B cell (primary cell): ENCODE results near the gene ZCCHC24. TPM values are rescaled to one million over a fixed set of nuclear protein-coding genes. Genes with fewer than 3 reads are reported as not detected.

ENCODE experiments used
- ATAC-seq: fragments of 200-7000 bp; cut with Tn5 transposase; one replicate; pipeline ENCODE4 v1.10.0; 2021; ENCODE audit warnings: low read depth, mild to moderate bottlenecking, moderate number of reproducible peaks, moderate library complexity
- CTCF ChIA-PET: fragments of 350-600 bp; sonication (Branson Sonifier 250); formaldehyde crosslinking; loops from one replicate; lab custom pipeline; 2021; ENCODE audit warnings: antibody characterized with exemption, inconsistent platforms; lab: Charles Lee
- POLR2A ChIA-PET: fragments of 350-600 bp; sonication (Branson Sonifier 250); formaldehyde crosslinking; loops from one replicate; lab custom pipeline; 2021; ENCODE audit warnings: antibody characterized with exemption; lab: Charles Lee
- DNase-seq: peaks from one replicate; pipeline ENCODE4 v3.0.0; 2013
- H2AFZ ChIP-seq: 2 replicates; pipeline ENCODE4 v1.6.1; 2012; ENCODE audit warnings: mild to moderate bottlenecking, low read depth, low read length; ENCODE audit not compliant: insufficient read depth, poor library complexity, severe bottlenecking
- H3K27ac ChIP-seq, 2 donors: 1 replicate in 1 of 2; 2 replicates in 1 of 2; pipeline ENCODE4 v1.5.1; 2012 to 2013; ENCODE audit warnings: low read length in 2 of 2, mild to moderate bottlenecking in 2 of 2, moderate library complexity in 1 of 2
- H3K27me3 ChIP-seq, 4 experiments: fragments of 200-600 bp in 1 of 4; sonication (generic) in 1 of 4; replicated peaks in 1 of 4; 1 replicate in 2 of 4; 2 replicates in 2 of 4; pipeline versions ENCODE4 v1.6.1 to v1.7.0; 2013 to 2016; ENCODE audit warnings: low read length in 3 of 4, mild to moderate bottlenecking in 2 of 4, mixed read lengths in 1 of 4, moderate library complexity in 1 of 4; ENCODE audit not compliant: insufficient read depth in 4 of 4, control insufficient read depth in 3 of 4; ENCODE audit errors: control extremely low read depth in 1 of 4
- H3K36me3 ChIP-seq, 2 experiments: replicated peaks in 1 of 2; 1 replicate in 1 of 2; 2 replicates in 1 of 2; pipeline versions ENCODE4 v1.6.1 to v1.7.1; 2013; ENCODE audit warnings: low read length in 1 of 2; ENCODE audit not compliant: insufficient read depth in 2 of 2, control insufficient read depth in 1 of 2; ENCODE audit errors: control extremely low read depth in 1 of 2, extremely low read depth in 1 of 2
- H3K4me1 ChIP-seq, 2 donors: fragments of 200-600 bp in 1 of 2; sonication (generic) in 1 of 2; 1 replicate in 1 of 2; 2 replicates in 1 of 2; pipeline versions ENCODE4 v1.5.1 to v1.6.1; 2013 to 2017; ENCODE audit warnings: low read length in 2 of 2; ENCODE audit not compliant: control insufficient read depth in 2 of 2, insufficient read depth in 2 of 2
- H3K4me2 ChIP-seq: replicated peaks from 2 replicates; pipeline ENCODE3; 2012; ENCODE audit warnings: mild to moderate bottlenecking, low read depth, low read length; ENCODE audit not compliant: poor library complexity, severe bottlenecking
- H3K4me3 ChIP-seq, 5 experiments: fragments of 200-600 bp in 1 of 5; sonication (generic) in 1 of 5; 1 replicate in 3 of 5; 2 replicates in 2 of 5; pipeline versions ENCODE4 v1.5.1 to v1.7.0; 2011 to 2016; ENCODE audit warnings: low read length in 4 of 5, mild to moderate bottlenecking in 4 of 5, low read depth in 2 of 5, control low read depth in 1 of 5, moderate library complexity in 1 of 5; ENCODE audit not compliant: insufficient read depth in 1 of 5; ENCODE audit errors: control extremely low read depth in 1 of 5, extremely low read depth in 1 of 5
- H3K79me2 ChIP-seq: fragments of 200-600 bp; sonication (generic); one replicate; pipeline ENCODE4 v1.6.0; 2016; ENCODE audit warnings: low read length; ENCODE audit not compliant: control insufficient read depth, insufficient read depth
- H3K9ac ChIP-seq: fragments of 200-600 bp; sonication (generic); 2 replicates; pipeline ENCODE4 v1.6.1; 2017; ENCODE audit warnings: mild to moderate bottlenecking, low read length, moderate library complexity
- H3K9me3 ChIP-seq, 3 donors: one replicate each; pipeline versions ENCODE4 v1.6.1 to v1.7.1; 2013; ENCODE audit warnings: low read length in 2 of 3; ENCODE audit not compliant: control insufficient read depth in 2 of 3, insufficient read depth in 1 of 3; ENCODE audit errors: control extremely low read depth in 1 of 3
- H4K20me1 ChIP-seq: 2 replicates; pipeline ENCODE4 v1.6.0; 2012; ENCODE audit warnings: mild to moderate bottlenecking, low read length; ENCODE audit not compliant: insufficient read depth, control insufficient read depth, poor library complexity, severe bottlenecking
- H3K27ac Mint-ChIP-seq: one replicate; pipeline ENCODE4 v1.8.0; 2021; ENCODE audit warnings: mixed read lengths
- H3K27me3 Mint-ChIP-seq: one replicate; pipeline ENCODE4 v1.8.0; 2021; ENCODE audit warnings: mixed read lengths
- H3K4me1 Mint-ChIP-seq: one replicate; pipeline ENCODE4 v1.8.0; 2021; ENCODE audit warnings: mixed read lengths
- H3K4me3 Mint-ChIP-seq: one replicate; pipeline ENCODE4 v1.8.0; 2021; ENCODE audit warnings: mixed read lengths
- H3K9me3 Mint-ChIP-seq: one replicate; pipeline ENCODE4 v1.8.0; 2022; ENCODE audit warnings: mixed read lengths; ENCODE audit not compliant: insufficient read depth
- CTCF ChIP-seq: fragments of 200-600 bp; IDR thresholded peaks from one replicate; pipeline ENCODE4 v1.8.0; 2022; ENCODE audit warnings: antibody characterized with exemption, mild to moderate bottlenecking
- EZH2 ChIP-seq: IDR thresholded peaks from 2 replicates; pipeline ENCODE4 v1.6.1; 2012; ENCODE audit warnings: borderline replicate concordance, low read depth, mild to moderate bottlenecking, moderate library complexity, low read length; ENCODE audit not compliant: insufficient read depth, poor library complexity, severe bottlenecking
- WGBS: methylation state at CpG from one replicate; pipeline ENCODE4 v1.1.5; 2013; ENCODE audit warnings: missing lambda C conversion rate; ENCODE audit not compliant: insufficient coverage; 5-methylcytosine and 5-hydroxymethylcytosine counted together
- intact Hi-C: fragments of 100-400 bp; cut with micrococcal nuclease; formaldehyde crosslinking; loops from one replicate; pipeline ENCODE4 v1.10.0; 2022
- polyA plus RNA-seq: library from polyadenylated mRNA; depleted of rRNA; stranded (reverse); fragments of >200 nt; gene quantifications from 2 replicates; pipeline ENCODE4 v1.2.3, GENCODE V29; 2012
- total RNA-seq, 2 donors: library from RNA; stranded (reverse); fragments of 120-200 nt in 1 of 2; gene quantifications; 1 replicate in 1 of 2; 2 replicates in 1 of 2; pipeline versions ENCODE4 v1.2.3 to v1.2.4, GENCODE V29; 2013 to 2022

ZCCHC24 gene
- total and polyA plus RNA-seq, 2 donors (not counting 1 experiment from before 2014, with no cell fraction given) = 0.34 to 2.3 TPM

DNA sequence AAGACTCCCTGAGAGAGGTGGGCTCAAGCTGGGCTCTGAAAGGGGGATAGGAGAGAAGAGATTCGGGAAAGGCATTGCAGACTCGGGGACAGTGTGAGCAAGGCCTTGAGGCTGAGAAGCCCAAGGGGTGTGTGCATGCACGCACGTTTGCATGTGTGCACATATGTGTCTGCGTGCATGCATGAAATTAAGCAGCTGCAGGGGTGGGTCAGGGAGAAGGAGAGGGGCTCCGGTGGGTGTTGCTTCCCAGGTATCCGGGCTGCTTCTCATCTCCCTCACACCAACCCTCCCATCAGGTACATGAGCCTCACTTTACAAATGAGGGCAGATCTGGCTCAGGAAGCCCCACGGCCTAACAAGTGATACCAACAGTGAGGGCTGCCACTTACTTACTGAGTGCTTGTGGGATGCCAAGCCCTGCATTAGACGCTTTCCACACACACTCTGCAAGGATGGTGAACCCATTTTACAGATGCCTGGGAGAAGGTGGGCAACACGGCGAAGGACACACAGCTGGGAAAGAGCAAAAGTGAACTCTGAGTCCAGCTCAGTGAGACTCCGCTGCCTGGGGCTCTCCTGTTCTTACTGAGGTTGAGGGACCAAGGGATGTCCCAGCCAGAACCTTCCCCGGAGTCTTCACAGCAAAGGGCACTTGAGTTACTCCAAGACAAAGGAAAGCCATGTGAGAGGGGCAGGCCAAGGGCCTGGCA, 26.4 kb downstream of the ZCCHC24 start:
- no peak overlapping the region for H3K27ac Mint-ChIP-seq
- no peaks in the 10 kb centered on the region for H3K27me3 Mint-ChIP-seq
- no peak overlapping the region for H3K4me2 ChIP-seq
- H3K4me1 Mint-ChIP-seq = peaks cover 4% of the 10 kb centered on the region
- ATAC-seq = no peak
- H3K9ac ChIP-seq = no peak overlapping the region
- no peak for DNase-seq
- no peaks in the 10 kb centered on the region for H3K79me2 ChIP-seq
- H3K9me3 ChIP-seq = no peaks in the 10 kb centered on the region
- H3K27me3 ChIP-seq = no peaks in the 10 kb centered on the region
- CTCF ChIA-PET = interaction anchor here (1.6 kb wide), 1 partner anchor 45 kb away, joined by 4 read pairs; no protein-coding TSS in a partner anchor
- no peak for TF ChIP-seq CTCF
- POLR2A ChIA-PET = no interaction called here
- intact Hi-C loops = no loop called here
- H4K20me1 ChIP-seq = no peaks in the 10 kb centered on the region
- peaks cover 0 to 2% of the 10 kb centered on the region in 2 donors for H3K4me1 ChIP-seq
- no peak overlapping the region for H3K4me3 ChIP-seq
- H3K4me3 Mint-ChIP-seq = no peak overlapping the region
- H3K27ac ChIP-seq = no peak overlapping the region
- WGBS = 95% methylated on average over 8 of the region's 13 CpGs
- no peaks in the 10 kb centered on the region for H3K36me3 ChIP-seq
- no peaks in the 10 kb centered on the region for H3K9me3 Mint-ChIP-seq
- H2AFZ ChIP-seq = no peak overlapping the region

GRCh38 chr10:79418274-79418673, 27.1 kb downstream of the ZCCHC24 start:
- CTCF ChIA-PET = no interaction called here
- peaks cover 0 to 3% of the 10 kb centered on the region in 2 donors for H3K4me1 ChIP-seq
- no peak overlapping the region for H3K9ac ChIP-seq

More at GRCh38 chr10:79418274-79418673, 27.1 kb downstream of the ZCCHC24 start:
- H3K4me2 ChIP-seq = no peak overlapping the region
- Mint-ChIP-seq H3K27me3 (no peaks in the 10 kb centered on the region), H3K4me1 (peaks cover 7% of the 10 kb centered on the region), H3K9me3 (no peaks in the 10 kb centered on the region), H3K4me3 (no peak overlapping the region), H3K27ac (no peak overlapping the region)
- H3K4me3 ChIP-seq = no peak overlapping the region
- no peak for ATAC-seq
- H3K27ac ChIP-seq = no peak overlapping the region
- no peak overlapping the region for H2AFZ ChIP-seq
- H3K27me3 ChIP-seq = no peaks in the 10 kb centered on the region
- no peaks in the 10 kb centered on the region for H3K79me2 ChIP-seq
- WGBS = 81% methylated on average over 6 of the region's 6 CpGs
- intact Hi-C loops = no loop called here
- no peak for DNase-seq
- POLR2A ChIA-PET = no interaction called here
- H4K20me1 ChIP-seq = no peaks in the 10 kb centered on the region
- TF ChIP-seq EZH2 (no peak), CTCF (no peak)
- H3K36me3 ChIP-seq = no peaks in the 10 kb centered on the region
- H3K9me3 ChIP-seq = no peaks in the 10 kb centered on the region
